Keratinocyte (primary cell): ENCODE data around the gene RIMS1.

Source experiments
- EZH2 ChIP-seq: IDR thresholded peaks from one replicate; pipeline ENCODE4 v1.6.1; 2012; ENCODE audit warnings: inconsistent platforms, mild to moderate bottlenecking, low read length, moderate library complexity
- TF ChIP-seq, protein P1 (sequence below), 3 experiments: IDR thresholded peaks in 1 of 3; conservative IDR thresholded peaks in 1 of 3; optimal IDR thresholded peaks in 1 of 3; 2 replicates in 2 of 3; 3 replicates in 1 of 3; pipeline versions ENCODE3 to v1.5.1; 2011; ENCODE audit warnings: low read length in 3 of 3, mild to moderate bottlenecking in 3 of 3, moderate library complexity in 2 of 3, control low read depth in 1 of 3, inconsistent platforms in 1 of 3; ENCODE audit not compliant: insufficient read depth in 2 of 3; ENCODE audit errors: extremely low read depth in 1 of 3

DNA sequence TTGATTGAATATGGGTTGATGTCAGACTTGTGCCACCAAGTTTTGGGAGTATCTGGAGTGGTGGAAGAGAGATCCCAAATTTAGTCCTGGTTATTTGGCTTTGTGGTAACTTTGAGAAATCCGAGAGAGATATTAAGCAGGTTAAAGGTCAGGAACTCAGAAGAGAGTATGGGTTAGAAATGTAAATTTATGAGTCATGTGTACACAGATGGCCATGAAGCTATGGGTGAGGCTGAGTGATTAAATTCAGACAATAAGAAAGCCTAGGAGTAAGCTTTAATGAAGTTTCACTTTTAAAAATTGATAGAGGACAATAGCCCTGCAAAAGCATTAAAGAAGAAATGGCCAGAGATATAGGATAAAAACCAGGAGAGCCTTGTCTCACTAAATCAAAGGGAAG, 14.3 kb downstream of the RIMS1 start:
- TF ChIP-seq, protein P1, sequence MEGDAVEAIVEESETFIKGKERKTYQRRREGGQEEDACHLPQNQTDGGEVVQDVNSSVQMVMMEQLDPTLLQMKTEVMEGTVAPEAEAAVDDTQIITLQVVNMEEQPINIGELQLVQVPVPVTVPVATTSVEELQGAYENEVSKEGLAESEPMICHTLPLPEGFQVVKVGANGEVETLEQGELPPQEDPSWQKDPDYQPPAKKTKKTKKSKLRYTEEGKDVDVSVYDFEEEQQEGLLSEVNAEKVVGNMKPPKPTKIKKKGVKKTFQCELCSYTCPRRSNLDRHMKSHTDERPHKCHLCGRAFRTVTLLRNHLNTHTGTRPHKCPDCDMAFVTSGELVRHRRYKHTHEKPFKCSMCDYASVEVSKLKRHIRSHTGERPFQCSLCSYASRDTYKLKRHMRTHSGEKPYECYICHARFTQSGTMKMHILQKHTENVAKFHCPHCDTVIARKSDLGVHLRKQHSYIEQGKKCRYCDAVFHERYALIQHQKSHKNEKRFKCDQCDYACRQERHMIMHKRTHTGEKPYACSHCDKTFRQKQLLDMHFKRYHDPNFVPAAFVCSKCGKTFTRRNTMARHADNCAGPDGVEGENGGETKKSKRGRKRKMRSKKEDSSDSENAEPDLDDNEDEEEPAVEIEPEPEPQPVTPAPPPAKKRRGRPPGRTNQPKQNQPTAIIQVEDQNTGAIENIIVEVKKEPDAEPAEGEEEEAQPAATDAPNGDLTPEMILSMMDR (optimal IDR thresholded peaks at IDR 0.05 in 1 of 3, IDR thresholded peaks at IDR 0.05 in 1 of 3, conservative IDR thresholded peaks at IDR 0.05 in 1 of 3; ENCODE audit: extremely low read depth in 1 of 3, insufficient read depth in 2 of 3, low read length in 3 of 3), result no peak
- TF ChIP-seq EZH2, result no peak
